ENCODE data around the gene ADCYAP1R1. TPM values are rescaled to one million over a fixed set of nuclear protein-coding genes. Genes with fewer than 3 reads are reported as not detected.

The ADCYAP1R1 gene
- total RNA-seq (not detected in 2 replicates), polyA plus RNA-seq (not detected in 2 replicates), polyA minus RNA-seq (not detected in 2 replicates)
- 0.09 TPM for total RNA-seq (2013)

DNA sequence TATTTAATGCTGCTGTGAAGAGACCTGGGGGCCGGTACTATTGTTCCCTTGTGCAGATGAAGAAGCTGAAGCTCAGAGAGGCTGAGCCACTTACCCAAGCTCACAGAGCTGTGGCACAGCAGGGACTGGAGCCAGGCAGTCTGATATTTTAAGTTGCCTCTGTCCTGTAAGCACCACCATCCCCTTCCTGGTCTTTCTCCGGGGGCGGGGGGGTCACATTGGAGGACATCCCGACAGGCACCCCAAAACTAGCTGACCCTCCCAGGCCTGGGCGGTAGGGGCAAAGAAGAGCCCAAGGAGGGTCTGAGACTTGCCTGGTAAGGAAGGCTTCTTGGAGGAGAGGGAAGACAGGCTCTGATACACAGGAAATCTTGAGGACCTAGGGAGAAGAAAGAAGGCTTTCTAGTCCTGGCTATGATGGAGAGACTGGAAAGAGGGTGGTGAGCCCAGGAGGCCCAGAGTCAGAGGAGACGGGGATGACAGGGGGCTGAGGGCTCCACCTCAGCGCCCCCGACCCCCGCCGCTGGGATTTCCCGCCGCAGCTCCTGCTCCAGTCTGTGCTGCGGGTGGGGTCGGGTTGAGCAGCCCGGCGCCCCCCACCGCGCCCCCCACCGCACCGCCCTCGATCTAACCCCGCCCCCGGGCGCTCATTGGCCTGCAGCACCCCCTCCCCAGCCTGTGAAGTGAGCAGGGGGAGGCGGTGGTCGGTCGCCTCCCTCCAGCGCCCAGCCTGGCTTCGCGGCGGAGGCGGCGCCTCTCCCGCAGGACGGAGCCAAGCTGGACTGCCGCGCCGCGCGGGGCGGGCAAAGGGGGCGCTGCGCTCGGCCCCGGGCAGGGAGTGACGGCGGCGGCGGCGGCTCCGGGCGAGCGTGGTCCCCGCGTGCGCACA is at the start of gene ADCYAP1R1:
Gene ADCYAP1R1 (plus strand): TSS at position 711 of the 889 bp plus-strand sequence. CDS start 10,957 bp downstream, outside the sequence.
- H3K36me3 ChIP-seq (replicated peaks in 1 of 2; ENCODE audit: control extremely low read depth in 1 of 2, control insufficient read depth in 1 of 2, extremely low read depth in 1 of 2, insufficient read depth in 2 of 2, low read length in 1 of 2): no peaks in the 10 kb centered on the region
- DNase-seq (no peak), ATAC-seq (ENCODE audit: low read depth) (no peak)
- no peak within 1 kb of the TSS for H3K27ac ChIP-seq (ENCODE audit: low read length in 2 of 2)
- H3K79me2 ChIP-seq (ENCODE audit: control insufficient read depth, insufficient read depth, low read length): no peaks in the 10 kb centered on the region
- CTCF ChIA-PET: no interaction called here
- no peak within 1 kb of the TSS for H3K9ac ChIP-seq (ENCODE audit: low read length)
- no peak within 1 kb of the TSS for H3K4me3 ChIP-seq (ENCODE audit: control extremely low read depth in 1 of 5, extremely low read depth in 1 of 5, insufficient read depth in 1 of 5, low read depth in 2 of 5, low read length in 4 of 5)
- H3K27me3 Mint-ChIP-seq: peaks cover 22% of the 10 kb centered on the region
- H3K4me3 Mint-ChIP-seq: no peak within 1 kb of the TSS
- no peaks in the 10 kb centered on the region for H3K4me1 ChIP-seq (ENCODE audit: control insufficient read depth in 2 of 2, insufficient read depth in 2 of 2, low read length in 2 of 2)
- H3K9me3 ChIP-seq (ENCODE audit: control extremely low read depth in 1 of 3, control insufficient read depth in 2 of 3, insufficient read depth in 1 of 3, low read length in 2 of 3): no peaks in the 10 kb centered on the region
- H2AFZ ChIP-seq (ENCODE audit: insufficient read depth, low read depth, low read length, poor library complexity, severe bottlenecking): no peak within 1 kb of the TSS
- H3K9me3 Mint-ChIP-seq (ENCODE audit: insufficient read depth): no peaks in the 10 kb centered on the region
- WGBS (ENCODE audit: insufficient coverage): 6% methylated on average over 42 of the region's 56 CpGs
- H3K4me2 ChIP-seq (replicated peaks; ENCODE audit: low read depth, low read length, poor library complexity, severe bottlenecking): no peak within 1 kb of the TSS
- peaks cover 0 to 28% (median 3%) of the 10 kb centered on the region in 4 experiments for H3K27me3 ChIP-seq (replicated peaks in 1 of 4; ENCODE audit: control extremely low read depth in 1 of 4, control insufficient read depth in 3 of 4, insufficient read depth in 4 of 4, low read length in 3 of 4)
- peaks cover 2% of the 10 kb centered on the region for H3K4me1 Mint-ChIP-seq
- POLR2A ChIA-PET: no interaction called here
- H4K20me1 ChIP-seq (ENCODE audit: control insufficient read depth, insufficient read depth, low read length, poor library complexity, severe bottlenecking): no peaks in the 10 kb centered on the region
- TF ChIP-seq, protein P1, sequence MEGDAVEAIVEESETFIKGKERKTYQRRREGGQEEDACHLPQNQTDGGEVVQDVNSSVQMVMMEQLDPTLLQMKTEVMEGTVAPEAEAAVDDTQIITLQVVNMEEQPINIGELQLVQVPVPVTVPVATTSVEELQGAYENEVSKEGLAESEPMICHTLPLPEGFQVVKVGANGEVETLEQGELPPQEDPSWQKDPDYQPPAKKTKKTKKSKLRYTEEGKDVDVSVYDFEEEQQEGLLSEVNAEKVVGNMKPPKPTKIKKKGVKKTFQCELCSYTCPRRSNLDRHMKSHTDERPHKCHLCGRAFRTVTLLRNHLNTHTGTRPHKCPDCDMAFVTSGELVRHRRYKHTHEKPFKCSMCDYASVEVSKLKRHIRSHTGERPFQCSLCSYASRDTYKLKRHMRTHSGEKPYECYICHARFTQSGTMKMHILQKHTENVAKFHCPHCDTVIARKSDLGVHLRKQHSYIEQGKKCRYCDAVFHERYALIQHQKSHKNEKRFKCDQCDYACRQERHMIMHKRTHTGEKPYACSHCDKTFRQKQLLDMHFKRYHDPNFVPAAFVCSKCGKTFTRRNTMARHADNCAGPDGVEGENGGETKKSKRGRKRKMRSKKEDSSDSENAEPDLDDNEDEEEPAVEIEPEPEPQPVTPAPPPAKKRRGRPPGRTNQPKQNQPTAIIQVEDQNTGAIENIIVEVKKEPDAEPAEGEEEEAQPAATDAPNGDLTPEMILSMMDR (IDR thresholded peaks at IDR 0.05): no peak
- no peak for TF ChIP-seq EZH2 (IDR thresholded peaks at IDR 0.05; ENCODE audit: borderline replicate concordance, insufficient read depth, low read depth, low read length, poor library complexity, severe bottlenecking)
- intact Hi-C loops (cut with micrococcal nuclease): no loop called here
- no peak within 1 kb of the TSS for H3K27ac Mint-ChIP-seq

GRCh38 chr7:31003097-31003496 is 49.0 kb upstream of the ADCYAP1R1 start:
- POLR2A ChIA-PET: no interaction called here
- ATAC-seq (ENCODE audit: low read depth): no peak
- Histone ChIP-seq H3K9ac (ENCODE audit: low read length) (no peak overlapping the region), H3K4me2 (replicated peaks; ENCODE audit: low read depth, low read length, poor library complexity, severe bottlenecking) (no peak overlapping the region), H3K36me3 (replicated peaks in 1 of 2; ENCODE audit: control extremely low read depth in 1 of 2, control insufficient read depth in 1 of 2, extremely low read depth in 1 of 2, insufficient read depth in 2 of 2, low read length in 1 of 2) (no peaks in the 10 kb centered on the region), H3K79me2 (ENCODE audit: control insufficient read depth, insufficient read depth, low read length) (no peaks in the 10 kb centered on the region), H3K4me1 (ENCODE audit: control insufficient read depth in 2 of 2, insufficient read depth in 2 of 2, low read length in 2 of 2) (no peaks in the 10 kb centered on the region), H3K27ac (ENCODE audit: low read length in 2 of 2) (no peak overlapping the region), H3K4me3 (ENCODE audit: control extremely low read depth in 1 of 5, extremely low read depth in 1 of 5, insufficient read depth in 1 of 5, low read depth in 2 of 5, low read length in 4 of 5) (no peak overlapping the region), H4K20me1 (ENCODE audit: control insufficient read depth, insufficient read depth, low read length, poor library complexity, severe bottlenecking) (no peaks in the 10 kb centered on the region), H3K27me3 (replicated peaks in 1 of 4; ENCODE audit: control extremely low read depth in 1 of 4, control insufficient read depth in 3 of 4, insufficient read depth in 4 of 4, low read length in 3 of 4) (peaks cover 0 to 3% (median 0%) of the 10 kb centered on the region in 4 experiments), H2AFZ (ENCODE audit: insufficient read depth, low read depth, low read length, poor library complexity, severe bottlenecking) (no peak overlapping the region), H3K9me3 (ENCODE audit: control extremely low read depth in 1 of 3, control insufficient read depth in 2 of 3, insufficient read depth in 1 of 3, low read length in 2 of 3) (peaks cover 0 to 2% (median 0%) of the 10 kb centered on the region in 3 donors)
- TF ChIP-seq, protein P1 (IDR thresholded peaks at IDR 0.05): no peak
- TF ChIP-seq EZH2 (IDR thresholded peaks at IDR 0.05; ENCODE audit: borderline replicate concordance, insufficient read depth, low read depth, low read length, poor library complexity, severe bottlenecking): no peak
- H3K9me3 Mint-ChIP-seq (ENCODE audit: insufficient read depth): no peaks in the 10 kb centered on the region
- no peak overlapping the region for H3K4me3 Mint-ChIP-seq
- intact Hi-C loops (cut with micrococcal nuclease): no loop called here
- WGBS (ENCODE audit: insufficient coverage): no CpG with 5 or more reads among the region's 2 CpGs
- CTCF ChIA-PET: no interaction called here
- peaks cover 15% of the 10 kb centered on the region for H3K27me3 Mint-ChIP-seq
- H3K27ac Mint-ChIP-seq: no peak overlapping the region
- H3K4me1 Mint-ChIP-seq: no peaks in the 10 kb centered on the region
- DNase-seq: no peak
